Fibroblast of upper back skin (primary cell): ENCODE results near the gene KCNQ2.
A peak's percentile ranks its signal among the peaks of the same experiment; 100 is the strongest.

Experiments
- DNase-seq: peaks from one replicate; pipeline ENCODE4 v3.0.0-alpha.2; 2013

The KCNQ2 gene

DNA sequence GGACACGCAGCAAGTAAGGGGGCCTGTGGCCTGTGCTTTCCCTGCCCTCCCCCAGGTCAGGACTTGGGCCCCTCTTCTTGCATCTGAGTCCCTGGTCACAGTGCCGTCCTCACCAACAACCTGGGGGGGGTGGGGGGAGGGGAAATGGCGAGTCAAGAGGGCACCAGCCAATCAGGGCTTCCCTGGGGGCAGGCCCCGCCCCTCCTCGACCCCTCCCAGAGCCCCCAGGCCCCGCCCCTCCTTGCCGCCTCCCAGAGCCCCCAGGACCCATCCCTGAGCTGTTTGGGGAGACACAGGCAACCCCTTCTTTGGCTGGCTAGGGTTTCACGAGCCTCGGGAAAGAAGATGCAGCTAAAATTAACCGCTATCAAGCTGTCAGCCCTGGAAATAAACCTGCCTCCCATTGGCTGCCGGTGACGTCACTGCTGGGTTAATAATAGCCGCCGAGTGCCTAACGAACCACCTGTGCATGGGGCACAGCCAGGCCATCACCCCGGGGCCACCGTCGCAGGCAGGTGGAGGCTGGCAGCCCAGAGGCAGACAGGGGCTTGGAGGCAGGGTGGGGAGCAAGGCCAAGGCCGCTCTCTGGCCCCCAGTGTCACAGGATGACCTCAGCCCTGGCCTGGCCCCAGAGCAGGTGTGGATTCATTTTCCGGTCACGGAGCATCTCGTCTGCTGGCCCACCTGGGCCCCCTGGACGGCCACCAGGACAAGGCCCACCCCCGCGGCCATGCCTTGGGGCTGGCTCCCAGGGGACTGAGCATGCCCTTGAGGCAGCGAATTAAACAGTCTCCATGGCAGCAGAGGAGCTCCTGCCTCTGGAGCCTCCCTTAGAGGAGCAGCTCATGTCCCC is 29.6 kb upstream of the KCNQ2 start:
- no peak for DNase-seq

DNA sequence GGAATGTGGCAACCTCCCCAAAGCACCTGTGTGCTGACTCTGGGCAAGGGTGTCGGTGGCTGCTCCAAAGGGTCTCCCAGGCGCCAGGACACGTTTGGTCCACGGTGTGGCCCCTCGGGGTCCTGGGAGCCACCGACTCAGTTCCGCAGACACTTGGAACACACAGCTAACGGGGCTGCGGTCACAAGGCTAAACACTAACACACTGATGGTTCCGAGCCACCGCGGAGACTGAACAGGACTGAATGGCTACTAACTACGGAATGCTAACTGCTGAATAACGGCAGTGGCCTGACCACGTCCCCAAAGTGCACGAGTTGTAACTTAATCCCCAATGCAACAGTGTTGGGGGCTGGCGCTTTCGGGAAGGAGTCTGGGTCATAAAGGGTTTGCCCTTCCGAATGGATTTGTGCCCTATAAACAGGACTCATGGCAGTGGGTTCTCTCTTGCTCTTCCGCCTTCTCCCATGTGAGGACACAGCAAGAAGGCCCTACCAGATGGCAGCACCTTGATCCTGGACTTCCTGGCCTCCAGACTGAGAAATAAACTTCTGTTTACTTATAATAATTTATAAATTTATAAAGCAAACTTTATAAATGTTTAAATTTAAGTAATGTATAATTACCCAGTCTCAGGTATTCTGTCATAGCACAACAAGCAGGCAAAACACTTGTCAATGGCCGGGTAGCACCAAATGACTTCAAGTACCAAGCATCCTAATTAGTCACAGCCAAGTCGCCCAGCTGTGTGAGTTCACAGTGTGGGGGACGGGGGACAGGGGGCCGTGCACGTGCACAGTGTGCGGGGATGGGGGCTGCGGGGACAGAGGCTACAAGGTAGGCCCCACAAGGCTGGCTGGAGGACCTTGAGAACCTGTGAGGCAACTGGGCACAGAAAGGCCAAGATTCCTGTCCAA is 28.7 kb upstream of the KCNQ2 start:
- no peak for DNase-seq

DNA sequence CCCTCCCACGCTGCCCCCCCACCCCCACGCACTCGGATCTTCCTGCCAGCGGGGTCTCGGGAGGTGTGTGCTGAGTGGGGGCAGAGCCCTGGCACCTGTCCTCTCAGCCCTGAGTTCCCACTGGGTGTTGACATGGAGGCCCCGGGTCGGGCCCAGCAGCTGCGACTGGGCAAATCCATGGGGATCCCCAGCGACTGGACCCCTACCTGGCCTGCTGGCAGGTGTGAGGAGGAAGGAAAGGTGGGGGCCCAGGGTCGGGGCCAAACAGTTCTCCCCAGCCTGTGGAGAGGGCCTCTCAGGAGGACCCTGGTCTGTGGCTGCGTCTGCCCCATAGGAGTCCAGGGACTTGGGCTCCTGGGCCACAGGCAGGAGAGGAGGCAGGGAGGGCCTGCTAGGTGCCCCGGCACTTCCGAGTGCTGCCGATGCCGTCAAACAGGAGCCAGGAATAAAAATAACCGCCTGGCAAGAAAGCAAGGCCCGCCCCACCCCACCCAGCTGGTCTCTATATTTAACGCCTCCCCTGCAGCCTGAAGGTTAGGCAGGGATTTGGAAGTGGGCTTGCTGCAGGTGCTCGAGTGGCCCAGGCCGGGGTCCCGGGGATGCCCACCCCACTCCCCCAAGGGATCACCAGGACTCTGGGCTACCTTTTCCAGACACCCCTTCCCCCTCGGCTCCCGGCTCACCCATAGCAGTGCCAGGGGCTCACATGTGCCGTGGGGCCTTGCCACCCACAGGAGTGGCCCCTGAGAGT is 27.9 kb upstream of the KCNQ2 start:
- DNase-seq = no peak

DNA sequence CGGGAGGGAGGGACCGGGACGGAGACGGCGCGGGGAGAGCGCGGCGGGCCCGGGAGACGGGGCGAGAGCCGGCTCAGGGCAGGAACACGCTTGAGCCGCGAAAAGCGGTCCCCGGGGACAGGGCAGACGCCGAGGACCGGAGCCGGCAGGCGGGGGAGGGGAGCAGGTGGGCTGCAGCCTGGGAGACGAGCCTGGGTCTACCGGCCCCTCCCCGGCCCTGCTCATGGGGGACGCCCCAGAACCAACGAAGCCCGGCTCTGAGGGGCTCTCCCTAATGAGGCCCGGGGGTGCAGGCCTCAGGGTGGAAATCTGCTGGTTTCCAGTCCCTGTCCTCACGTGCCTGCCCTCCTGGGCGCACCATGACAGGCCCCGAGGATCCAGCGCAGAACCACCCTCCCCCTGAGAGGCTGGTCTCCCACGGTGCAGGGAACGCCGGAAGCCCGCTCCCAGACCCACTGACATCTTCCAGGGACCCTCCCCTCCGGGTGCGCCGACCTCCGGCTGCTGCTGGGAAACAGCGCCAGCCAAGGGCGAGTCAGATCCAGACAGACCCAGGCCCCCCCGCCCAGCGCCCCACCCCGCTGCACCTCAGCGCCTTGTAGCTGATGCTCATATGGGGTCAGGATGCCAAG is 27.0 kb upstream of the KCNQ2 start:
- no peak for DNase-seq

DNA sequence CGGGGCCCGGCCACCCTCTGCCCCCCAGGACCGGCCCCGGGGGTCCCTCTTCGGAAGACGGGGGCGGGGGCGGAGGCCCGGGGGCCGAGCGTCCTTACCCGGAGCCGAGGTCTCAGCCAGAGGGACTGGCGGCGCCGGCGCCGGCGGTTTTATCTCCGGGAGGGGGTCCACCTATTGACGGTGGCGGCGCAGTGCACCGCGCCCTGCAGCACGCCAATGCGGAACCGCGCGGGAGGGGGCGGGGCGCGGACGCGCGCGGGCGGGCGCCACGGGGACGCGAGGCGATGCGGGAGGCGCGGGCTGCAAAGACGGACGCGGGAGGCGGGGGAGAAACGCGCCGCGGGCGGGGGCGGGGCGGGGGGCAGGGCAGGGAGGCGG is 26.5 kb upstream of the KCNQ2 start, which contains the start of gene EEF1A2:
TSS of gene EEF1A2 (minus strand) at position 124 of the 378 bp plus-strand sequence. CDS start 1,320 bp downstream, outside the sequence.
- no peak for DNase-seq

DNA sequence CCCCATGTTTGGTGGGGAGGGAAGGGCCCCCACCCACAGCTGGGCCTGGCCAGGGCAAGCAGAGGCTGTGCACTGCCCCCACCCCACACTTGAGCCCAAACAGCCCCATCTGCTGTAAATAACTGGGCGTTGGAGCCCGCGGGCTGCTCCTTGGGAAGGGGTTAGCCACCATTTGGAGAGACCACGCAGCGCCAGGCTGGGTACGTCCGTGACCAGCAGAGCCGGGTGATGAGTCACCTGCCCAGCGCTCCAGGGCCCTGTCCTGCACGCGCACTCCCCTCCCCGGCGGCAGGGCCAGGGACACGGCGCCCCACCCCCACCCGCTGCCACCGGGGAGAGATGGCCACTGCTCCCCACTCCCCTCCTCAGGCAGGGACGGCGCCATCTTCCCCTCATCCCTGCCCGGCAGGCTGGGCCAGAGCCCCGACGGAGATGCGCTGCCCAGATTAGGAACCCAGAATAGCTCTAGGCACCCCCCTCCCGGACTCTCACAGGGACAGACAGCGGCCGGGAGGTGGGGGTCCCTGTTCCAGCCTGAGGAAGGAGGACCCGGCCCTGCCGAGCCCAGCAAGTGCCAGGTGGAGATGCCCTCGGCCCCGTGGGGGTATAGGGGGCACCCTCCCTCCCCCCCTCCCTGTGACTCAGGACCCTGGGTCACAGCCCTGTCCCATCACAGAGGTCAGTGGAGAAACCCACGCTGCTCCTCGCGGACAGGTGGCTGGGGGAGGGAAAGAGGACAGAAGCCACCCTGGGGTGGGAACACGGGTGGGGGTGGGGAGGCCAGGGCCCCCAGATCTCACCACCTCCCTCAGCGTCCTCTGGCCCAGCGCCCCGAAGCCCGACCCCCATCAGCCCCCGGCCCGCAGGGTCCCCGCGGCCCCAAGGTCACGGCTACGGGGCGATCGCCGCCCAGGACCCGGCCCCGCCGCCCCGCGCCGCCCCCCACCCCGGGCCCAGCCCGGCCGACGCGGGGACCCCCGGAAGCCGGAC is 25.8 kb upstream of the KCNQ2 start:
- DNase-seq = peak; percentile 9

DNA sequence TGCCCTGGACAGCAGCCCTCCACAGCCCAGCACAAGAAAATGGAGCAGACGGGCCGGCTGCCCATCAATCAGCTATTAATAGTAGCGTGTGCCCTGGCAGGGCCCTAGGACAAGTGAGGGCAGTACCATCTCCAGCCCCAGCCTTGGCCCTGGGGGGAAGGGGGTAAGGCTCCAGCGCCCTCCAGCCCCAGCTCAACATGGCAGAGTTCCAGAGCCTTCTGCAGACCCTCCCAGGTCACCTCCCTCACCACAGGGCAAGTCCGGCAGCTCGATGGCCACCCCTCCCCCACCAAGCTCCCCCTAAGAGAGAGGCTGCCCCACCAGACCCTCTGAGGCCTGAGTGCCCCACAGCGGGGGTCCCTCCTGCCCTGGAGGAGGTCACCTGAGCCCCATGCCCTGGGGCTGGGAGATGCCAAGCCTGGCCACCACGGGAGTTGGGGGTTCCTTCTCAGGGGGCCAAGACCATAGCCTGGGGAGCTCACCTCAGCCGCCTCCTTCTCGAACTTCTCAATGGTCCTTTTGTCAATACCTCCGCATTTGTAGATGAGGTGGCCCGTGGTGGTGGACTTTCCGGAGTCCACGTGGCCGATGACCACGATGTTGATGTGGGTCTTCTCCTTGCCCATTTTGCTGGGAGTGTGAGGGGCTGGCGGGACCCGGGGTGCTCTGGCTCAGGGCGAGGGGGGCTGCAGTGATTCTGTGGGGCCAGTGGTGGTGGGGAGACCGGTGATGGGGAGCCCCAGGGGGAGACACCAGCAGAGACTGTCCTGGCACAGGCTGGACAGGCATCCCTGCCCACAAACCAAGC is 24.9 kb upstream of the KCNQ2 start:
- DNase-seq = no peak

DNA sequence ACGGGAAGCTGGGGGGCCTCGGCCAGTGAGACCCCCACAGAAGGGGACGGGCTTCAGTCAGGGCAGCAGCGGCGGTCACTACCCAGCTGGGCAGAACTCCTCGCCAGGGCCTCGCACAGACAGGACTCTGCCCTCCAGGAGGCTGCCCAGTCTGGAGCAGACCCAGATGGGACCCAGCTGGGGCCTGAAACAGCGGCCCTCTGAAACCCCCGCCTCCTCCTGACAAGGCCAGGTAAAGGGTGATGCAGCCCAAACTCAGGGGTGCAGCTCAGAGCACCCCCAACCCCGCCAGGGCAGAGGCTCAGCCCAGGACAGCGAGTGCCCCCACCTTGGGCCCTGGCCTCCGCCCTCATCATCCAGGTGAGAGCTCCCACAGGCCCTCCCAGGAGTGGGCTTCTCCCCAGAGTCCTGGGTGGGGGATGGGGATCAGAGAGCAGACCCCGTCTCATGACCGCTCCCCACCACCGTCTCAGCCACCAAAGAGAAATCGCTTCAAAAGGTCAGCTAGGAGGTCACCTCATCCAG is 24.2 kb upstream of the KCNQ2 start:
- DNase-seq = no peak

DNA sequence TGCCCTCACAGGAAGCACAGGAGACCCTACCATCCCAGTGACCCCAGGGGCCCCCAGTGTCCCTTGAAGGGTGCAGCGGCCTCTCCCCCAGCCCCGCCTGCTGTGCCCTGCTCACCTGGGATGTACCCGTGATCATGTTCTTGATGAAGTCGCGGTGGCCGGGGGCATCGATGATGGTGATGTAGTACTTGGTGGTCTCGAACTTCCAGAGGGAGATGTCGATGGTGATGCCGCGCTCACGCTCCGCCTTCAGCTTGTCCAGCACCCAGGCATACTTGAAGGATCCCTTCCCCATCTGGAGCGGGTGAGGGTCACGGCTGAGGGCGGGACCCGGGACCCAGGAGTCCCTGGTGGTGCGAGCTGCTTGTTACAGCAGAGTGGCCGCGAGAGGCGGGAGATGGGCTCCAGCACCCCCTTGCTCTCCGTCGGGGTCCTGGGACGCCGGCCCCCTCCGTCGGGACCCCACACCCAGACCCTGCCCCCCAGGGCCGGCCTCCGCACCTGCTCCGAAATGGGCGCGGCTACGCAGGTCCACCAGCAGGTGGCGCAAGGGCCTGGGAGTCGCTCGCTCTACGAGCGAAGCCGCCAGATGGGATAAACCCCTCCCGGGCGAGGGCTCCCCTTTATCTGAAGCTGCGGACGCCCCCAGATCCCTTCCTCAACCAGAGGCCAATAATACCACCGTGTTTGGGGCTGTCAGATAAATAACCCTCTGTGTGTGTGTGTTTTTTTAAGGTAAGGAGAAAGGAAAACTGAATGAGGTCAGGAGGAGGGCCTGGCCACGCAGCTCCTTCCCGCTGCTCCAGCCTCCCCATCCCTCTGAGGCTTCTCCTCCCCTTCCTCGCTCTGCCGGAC is 23.5 kb upstream of the KCNQ2 start:
- peak; percentile 40 for DNase-seq

DNA sequence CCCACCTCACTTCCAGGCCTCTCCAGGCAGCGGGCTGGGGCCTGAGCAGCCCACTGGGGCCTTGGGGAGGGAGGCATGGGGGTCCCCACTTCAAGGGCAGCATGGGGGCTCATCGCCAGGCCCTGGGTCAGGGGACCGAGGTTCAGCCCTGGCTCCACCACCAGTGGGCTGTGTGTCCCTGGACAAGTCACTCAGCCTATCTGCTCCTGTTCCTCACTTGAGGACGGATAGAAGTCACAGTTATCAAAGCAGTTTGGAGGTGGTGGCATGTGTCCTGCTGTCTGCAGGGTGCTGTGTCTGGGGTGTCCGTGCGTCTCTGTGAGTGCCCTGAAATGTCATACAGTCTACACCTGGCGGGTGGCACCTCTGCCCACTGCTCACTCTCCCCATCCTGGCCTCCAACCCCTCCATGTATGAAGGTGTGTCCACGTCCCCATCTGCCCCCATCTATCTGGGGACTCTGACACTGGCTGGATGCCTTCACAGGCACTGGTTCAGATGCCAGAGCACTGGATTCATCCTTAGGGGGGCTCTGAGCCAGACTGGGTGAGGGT is 22.8 kb upstream of the KCNQ2 start:
- no peak for DNase-seq

DNA sequence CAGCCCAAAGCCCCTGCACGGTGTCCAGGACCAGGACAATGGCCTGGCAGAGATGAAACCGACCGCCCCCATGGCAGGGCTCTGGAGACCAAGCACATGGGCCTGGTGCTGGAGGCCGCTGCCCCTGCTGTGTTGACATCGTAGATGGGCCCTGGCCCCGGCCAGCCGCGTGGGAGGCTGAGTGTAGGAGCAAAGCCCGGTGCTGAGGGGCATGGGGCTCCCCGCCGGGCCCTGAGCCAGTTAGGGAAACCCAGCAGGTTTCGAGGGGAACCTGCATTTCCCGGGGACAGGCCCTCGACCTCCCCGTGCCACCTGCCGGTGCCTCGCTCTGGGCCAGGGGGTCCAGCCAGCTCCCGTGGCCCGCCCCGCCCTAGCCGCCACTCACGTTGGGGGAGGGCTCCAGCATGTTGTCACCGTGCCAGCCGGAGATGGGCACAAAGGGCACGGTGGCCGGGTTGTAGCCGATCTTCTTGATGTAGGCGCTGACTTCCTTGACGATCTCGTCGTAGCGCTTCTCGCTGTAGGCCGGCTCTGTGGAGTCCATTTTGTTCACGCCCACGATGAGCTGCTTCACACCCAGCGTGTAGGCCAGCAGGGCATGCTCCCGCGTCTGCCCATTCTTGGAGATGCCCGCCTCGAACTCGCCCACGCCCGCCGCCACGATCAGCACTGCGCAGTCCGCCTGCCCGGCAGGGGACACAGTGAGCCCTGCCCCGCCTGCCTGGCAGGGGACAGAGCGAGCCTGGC is 22.1 kb upstream of the KCNQ2 start:
- DNase-seq = no peak

DNA sequence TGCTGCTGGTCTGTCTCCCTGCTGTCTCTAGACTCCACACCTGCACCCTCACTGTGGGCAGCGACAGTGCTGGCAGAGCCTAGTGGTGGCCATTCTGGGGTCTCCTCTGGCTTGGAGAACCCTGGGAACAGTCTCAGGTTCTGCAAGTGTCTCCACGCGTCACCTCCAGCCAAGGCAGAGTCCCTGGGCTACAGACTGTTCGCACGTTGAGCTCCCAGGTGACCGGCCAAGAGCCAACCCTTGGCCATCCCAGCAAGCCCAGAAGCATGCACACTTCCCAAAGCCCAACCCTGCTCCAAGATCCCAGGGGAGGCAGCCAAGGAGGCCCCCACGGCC is 21.6 kb upstream of the KCNQ2 start:
- DNase-seq = no peak

DNA sequence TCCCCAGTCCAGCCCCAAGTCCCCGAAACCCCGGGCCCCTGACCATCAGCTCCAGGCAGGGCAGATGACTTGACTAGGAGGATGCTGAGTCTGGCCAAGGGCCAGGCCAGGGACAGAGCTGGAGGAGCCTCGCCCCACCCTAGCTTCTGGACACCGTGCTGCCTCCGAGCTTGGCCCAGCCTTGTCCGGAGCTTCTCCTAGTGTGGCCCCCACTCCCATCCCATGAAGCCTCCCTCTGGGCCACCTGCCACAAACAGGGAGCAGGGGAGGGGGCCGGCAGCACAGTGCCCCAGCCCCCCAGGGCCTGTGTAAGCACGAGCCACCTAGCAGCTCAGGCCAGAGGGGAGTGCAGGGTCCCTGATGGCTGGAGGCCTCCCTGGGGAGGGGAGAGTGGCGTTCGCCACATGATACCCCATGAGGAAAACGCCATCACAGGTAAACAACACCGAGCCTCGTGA is 21.1 kb upstream of the KCNQ2 start:
- no peak for DNase-seq

DNA sequence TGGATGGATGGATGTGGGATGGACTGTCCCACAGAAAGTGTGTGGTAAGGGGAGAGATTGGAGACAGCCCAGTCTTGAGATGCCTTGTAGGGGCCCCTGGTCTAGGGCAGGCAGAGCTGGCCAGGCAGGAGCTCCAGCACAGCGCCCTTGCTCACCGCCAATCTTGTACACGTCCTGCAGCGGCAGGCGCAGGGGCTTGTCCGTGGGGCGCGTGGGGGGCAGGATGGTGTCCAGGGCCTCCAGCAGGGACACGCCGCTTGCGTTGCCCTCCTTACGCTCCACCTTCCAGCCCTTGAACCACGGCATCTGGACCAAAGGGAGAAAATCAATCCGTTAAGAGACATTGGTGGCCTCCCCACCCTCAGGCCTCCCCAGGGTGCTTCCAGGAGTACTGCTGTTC is 20.5 kb upstream of the KCNQ2 start:
- DNase-seq = no peak

DNA sequence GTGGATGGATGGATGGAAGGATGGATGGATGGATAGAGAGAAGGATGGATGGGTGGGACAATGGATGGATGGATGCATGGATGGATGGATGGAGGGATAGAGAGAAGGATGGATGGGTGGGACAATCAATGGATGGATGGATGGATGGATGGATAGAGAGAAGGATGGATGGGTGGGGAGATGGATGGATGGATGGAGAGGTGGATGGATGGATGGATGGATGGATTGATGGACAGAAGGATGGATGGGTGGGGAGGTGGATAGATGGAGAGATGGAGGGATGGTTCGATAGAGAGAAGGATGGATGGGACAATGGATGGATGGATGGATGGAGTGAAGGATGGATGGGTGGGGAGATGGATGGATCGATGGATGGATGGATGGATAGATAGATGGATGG is 20.1 kb upstream of the KCNQ2 start:
- no peak for DNase-seq

DNA sequence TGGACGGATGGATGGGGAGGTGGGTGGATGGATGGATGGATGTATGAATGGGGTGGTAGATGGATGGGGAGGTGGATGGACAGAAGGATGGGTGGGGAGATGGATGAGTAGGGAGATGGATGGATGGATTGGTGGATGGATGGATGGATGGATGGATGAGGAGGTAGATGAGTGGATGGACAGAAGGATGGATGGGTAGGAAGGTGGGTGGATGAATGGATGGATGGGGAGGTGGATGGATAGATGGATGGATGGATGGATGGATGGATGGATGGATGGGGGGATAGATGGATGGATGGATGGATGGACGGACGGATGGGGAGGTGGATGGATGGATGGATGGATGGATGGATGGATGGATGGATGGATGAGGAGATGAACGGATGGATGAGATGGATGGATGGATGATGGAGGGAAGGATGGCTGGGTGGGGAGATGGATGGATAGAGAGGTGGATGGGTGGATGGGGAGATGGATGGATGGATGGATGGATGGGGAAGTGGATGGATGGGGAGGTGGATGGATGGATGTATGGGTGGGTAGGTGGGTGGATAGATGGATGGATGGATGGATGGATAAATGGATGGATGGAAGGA is 19.3 kb upstream of the KCNQ2 start:
- DNase-seq = no peak

DNA sequence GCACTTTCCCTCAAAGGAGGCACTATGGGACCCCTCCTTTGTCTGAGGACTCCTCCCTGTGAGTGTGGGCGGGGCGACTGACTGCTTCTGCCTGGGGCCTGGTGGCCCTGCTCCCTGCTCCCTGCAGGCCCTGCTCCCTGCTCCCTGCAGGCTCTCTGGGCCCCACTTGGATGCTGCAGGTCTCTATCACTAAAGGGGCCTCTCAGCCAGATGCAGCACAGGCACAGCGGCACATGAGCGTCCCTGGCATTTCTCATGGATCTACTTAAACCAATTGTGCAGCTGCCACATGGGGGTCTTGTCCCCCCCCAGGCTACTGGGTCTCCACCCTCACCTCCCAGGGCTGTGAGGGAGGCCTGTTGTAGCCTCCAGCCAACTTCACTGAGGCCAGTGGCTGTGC is 18.6 kb upstream of the KCNQ2 start:
- no peak for DNase-seq

DNA sequence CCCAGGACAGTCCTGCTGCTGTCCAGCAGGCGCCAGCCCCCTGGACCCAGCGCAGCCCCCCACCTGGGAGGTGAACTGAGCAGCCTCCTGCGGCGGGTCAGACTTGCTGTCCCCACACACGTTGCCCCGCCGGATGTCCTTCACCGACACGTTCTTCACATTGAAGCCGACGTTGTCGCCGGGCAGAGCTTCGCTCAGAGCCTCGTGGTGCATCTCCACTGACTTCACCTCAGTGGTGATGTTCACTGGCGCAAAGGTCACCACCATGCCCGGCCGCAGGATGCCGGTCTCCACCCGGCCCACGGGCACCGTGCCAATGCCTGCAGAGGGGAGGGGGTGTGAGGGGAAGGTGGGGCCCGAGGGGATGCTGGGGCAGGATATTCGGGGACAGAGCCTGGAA is 18.0 kb upstream of the KCNQ2 start:
- no peak for DNase-seq
